CD14-positive monocyte (primary cell): ENCODE measurements around the gene NAALADL1. TPM values are rescaled to one million over a fixed set of nuclear protein-coding genes. Genes with fewer than 3 reads are reported as not detected.

Experiments
- DNase-seq, 3 donors: peaks; one replicate each; pipeline ENCODE4 v3.0.0-alpha.2; 2011 to 2022
- H2AFZ ChIP-seq: 2 replicates; pipeline ENCODE4 v1.6.0; 2012; ENCODE audit warnings: mild to moderate bottlenecking, low read depth, low read length, inconsistent platforms; ENCODE audit not compliant: insufficient read depth, poor library complexity, severe bottlenecking
- H3K27ac ChIP-seq, 2 donors: 1 replicate in 1 of 2; 2 replicates in 1 of 2; pipeline ENCODE4 v1.5.1; 2012 to 2013; ENCODE audit warnings: low read length in 2 of 2, control low read depth in 1 of 2, inconsistent platforms in 1 of 2, low read depth in 1 of 2, mild to moderate bottlenecking in 1 of 2
- H3K27me3 ChIP-seq, 2 donors: one replicate each; pipeline versions ENCODE4 v1.6.0 to v1.6.1; 2011 to 2013; ENCODE audit warnings: low read length in 2 of 2; ENCODE audit not compliant: control insufficient read depth in 2 of 2, insufficient read depth in 2 of 2
- H3K36me3 ChIP-seq, 2 donors: replicated peaks in 1 of 2; 1 replicate in 1 of 2; 2 replicates in 1 of 2; pipeline versions ENCODE4 v1.5.1 to v1.6.1; 2012 to 2013; ENCODE audit warnings: low read length in 2 of 2, control low read depth in 1 of 2, inconsistent platforms in 1 of 2, mild to moderate bottlenecking in 1 of 2; ENCODE audit not compliant: insufficient read depth in 2 of 2, control insufficient read depth in 1 of 2
- H3K4me1 ChIP-seq, 2 donors: 1 replicate in 1 of 2; 2 replicates in 1 of 2; pipeline versions ENCODE4 v1.5.1 to v1.6.1; 2012 to 2013; ENCODE audit warnings: low read length in 2 of 2, control low read depth in 1 of 2, inconsistent platforms in 1 of 2, mild to moderate bottlenecking in 1 of 2, moderate library complexity in 1 of 2; ENCODE audit not compliant: insufficient read depth in 2 of 2, control insufficient read depth in 1 of 2
- H3K4me2 ChIP-seq: replicated peaks from 2 replicates; pipeline ENCODE3; 2012; ENCODE audit warnings: low read length, moderate library complexity, mild to moderate bottlenecking; ENCODE audit not compliant: poor library complexity, severe bottlenecking; ENCODE audit errors: extremely low read depth
- H3K4me3 ChIP-seq, 3 experiments: fragments of 200-600 bp in 1 of 3; sonication (generic) in 1 of 3; replicated peaks in 1 of 3; 1 replicate in 2 of 3; 2 replicates in 1 of 3; pipeline ENCODE4 v1.5.1; 2011 to 2013; ENCODE audit warnings: low read length in 3 of 3, mild to moderate bottlenecking in 3 of 3, control low read depth in 2 of 3, low read depth in 2 of 3, inconsistent platforms in 1 of 3, moderate library complexity in 1 of 3
- H3K79me2 ChIP-seq: 2 replicates; pipeline ENCODE4 v1.6.0; 2012; ENCODE audit warnings: mild to moderate bottlenecking, control low read depth, inconsistent platforms, low read length, moderate library complexity; ENCODE audit not compliant: insufficient read depth
- H3K9ac ChIP-seq: 2 replicates; pipeline ENCODE4 v1.6.0; 2017; ENCODE audit warnings: low read length, mild to moderate bottlenecking; ENCODE audit not compliant: insufficient read depth, poor library complexity, severe bottlenecking
- H3K9me3 ChIP-seq, 2 donors: replicated peaks in 1 of 2; 1 replicate in 1 of 2; 2 replicates in 1 of 2; pipeline versions ENCODE4 v1.5.1 to v1.6.1; 2012 to 2013; ENCODE audit warnings: low read length in 2 of 2, control low read depth in 1 of 2; ENCODE audit not compliant: control insufficient read depth in 1 of 2, insufficient read depth in 1 of 2
- H4K20me1 ChIP-seq: 2 replicates; pipeline ENCODE4 v1.6.0; 2012; ENCODE audit warnings: mild to moderate bottlenecking, low read length, control low read depth, moderate library complexity; ENCODE audit not compliant: insufficient read depth
- H3K27ac Mint-ChIP-seq, 7 donors: one replicate each; pipeline ENCODE4 v1.8.0; 2020; ENCODE audit warnings: mild to moderate bottlenecking in 7 of 7, mixed read lengths in 7 of 7, moderate library complexity in 6 of 7, inconsistent platforms in 2 of 7
- H3K27me3 Mint-ChIP-seq, 3 donors: one replicate each; pipeline ENCODE4 v1.8.0; 2021 to 2022; ENCODE audit warnings: low read depth in 3 of 3, mild to moderate bottlenecking in 3 of 3, mixed read lengths in 3 of 3, moderate library complexity in 3 of 3, inconsistent platforms in 1 of 3
- H3K36me3 Mint-ChIP-seq, 2 donors: one replicate each; pipeline ENCODE4 v1.8.0; 2020; ENCODE audit warnings: mixed read lengths in 2 of 2, inconsistent platforms in 1 of 2, mild to moderate bottlenecking in 1 of 2
- H3K4me1 Mint-ChIP-seq: one replicate; pipeline ENCODE4 v1.8.0; 2020; ENCODE audit warnings: mild to moderate bottlenecking, mixed read lengths
- H3K4me3 Mint-ChIP-seq, 2 donors: one replicate each; pipeline ENCODE4 v1.8.0; 2020; ENCODE audit warnings: mild to moderate bottlenecking in 2 of 2, mixed read lengths in 2 of 2, moderate library complexity in 1 of 2
- H3K9me3 Mint-ChIP-seq, 7 donors: one replicate each; pipeline ENCODE4 v1.8.0; 2020 to 2022; ENCODE audit warnings: mixed read lengths in 7 of 7, mild to moderate bottlenecking in 6 of 7, moderate library complexity in 6 of 7, inconsistent platforms in 2 of 7
- CTCF ChIP-seq: fragments of 200-600 bp; IDR thresholded peaks from one replicate; pipeline ENCODE4 v1.8.0; 2022; ENCODE audit warnings: antibody characterized with exemption, mild to moderate bottlenecking
- WGBS: methylation state at CpG from one replicate; pipeline ENCODE4 v1.1.5; 2013; ENCODE audit warnings: missing lambda C conversion rate; ENCODE audit not compliant: insufficient coverage; 5-methylcytosine and 5-hydroxymethylcytosine counted together
- intact Hi-C, 2 donors: fragments of 100-400 bp; cut with micrococcal nuclease; formaldehyde crosslinking; loops; one replicate each; pipeline versions ENCODE4 v1.15.0 to v1.15.1; 2023
- polyA plus RNA-seq, 3 donors: library from polyadenylated mRNA; depleted of rRNA in 1 of 3; unstranded in 2 of 3; stranded (reverse) in 1 of 3; fragments of 300-500 nt in 2 of 3; fragments of >200 nt in 1 of 3; fragmentation: Illumina TruSeq in 2 of 3; gene quantifications; 1 replicate in 2 of 3; 2 replicates in 1 of 3; pipeline ENCODE4 v1.2.3, GENCODE V29; 2012 to 2021

The NAALADL1 gene
- polyA plus RNA-seq, 3 donors, result 11.1 to 20.1 (median 20.1) TPM

DNA sequence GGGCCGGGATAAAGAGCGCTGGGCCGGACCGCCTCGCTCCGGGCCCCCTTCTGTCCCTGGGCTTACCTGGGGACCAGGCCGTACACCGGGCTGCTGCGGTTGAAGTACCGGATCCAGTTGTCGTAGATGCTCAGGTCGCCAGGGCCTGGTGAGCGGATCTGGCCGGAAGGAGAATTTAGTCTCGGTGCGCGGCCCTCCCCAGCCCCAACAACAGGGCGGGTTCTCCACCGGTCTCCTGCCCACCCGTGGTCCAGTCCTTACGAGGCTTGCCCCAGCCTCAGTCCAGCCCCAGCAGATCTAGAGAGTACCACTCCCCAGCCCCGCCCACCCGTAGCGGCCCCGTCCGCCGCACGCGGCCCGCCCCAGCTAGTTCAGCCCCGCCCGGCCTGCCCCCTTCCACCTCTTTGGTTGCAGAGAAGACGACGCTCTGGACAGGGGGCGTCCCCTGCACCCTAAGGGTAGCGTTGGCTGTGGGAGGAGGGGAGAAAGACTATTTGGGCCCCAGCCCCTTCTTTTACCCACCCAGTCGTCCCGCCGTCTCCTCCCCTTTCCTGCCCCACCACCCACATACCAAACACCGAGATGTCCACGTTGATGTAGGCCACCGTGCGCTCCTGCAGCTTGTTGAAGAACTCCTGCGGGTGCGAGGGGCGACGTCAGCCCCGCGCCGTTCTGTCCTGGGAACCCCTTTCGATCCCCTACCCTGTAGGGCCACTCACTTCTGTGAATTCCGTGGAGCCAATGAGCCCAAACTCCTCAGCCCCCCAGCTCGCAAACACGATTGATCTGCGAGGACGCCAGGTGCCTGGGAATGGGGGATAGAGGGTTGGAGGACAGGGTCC lies 10.6 kb downstream of the NAALADL1 start:
- Histone ChIP-seq H3K79me2 (peaks cover 21% of the 10 kb centered on the region), H3K27me3 (peaks cover 0 to 3% of the 10 kb centered on the region in 2 donors), H2AFZ (peak overlapping the region; percentile 95), H3K9ac (peak overlapping the region; percentile 56), H4K20me1 (peaks cover 4% of the 10 kb centered on the region), H3K4me3 (peak overlapping the region; percentile 36 to 74 (median 60)), H3K27ac (no peak overlapping the region), H3K9me3 (no peaks in the 10 kb centered on the region), H3K4me1 (peaks cover 38 to 47% of the 10 kb centered on the region in 2 donors), H3K4me2 (peak overlapping the region; percentile 81), H3K36me3 (peaks cover 3 to 10% of the 10 kb centered on the region in 2 donors)
- Mint-ChIP-seq H3K36me3 (peaks cover 0 to 14% of the 10 kb centered on the region in 2 donors), H3K4me1 (peaks cover 37% of the 10 kb centered on the region), H3K9me3 (no peaks in the 10 kb centered on the region), H3K27me3 (peaks cover 0 to 10% (median 3%) of the 10 kb centered on the region in 3 donors), H3K4me3 (peak overlapping the region; percentile 88 to 94), H3K27ac (peak overlapping the region in 2 of 7 donors; percentile 67 to 68)
- no peak for TF ChIP-seq CTCF
- WGBS, result 16% methylated on average over 38 of the region's 56 CpGs
- DNase-seq, result no peak
- intact Hi-C loops, result no loop called here

DNA sequence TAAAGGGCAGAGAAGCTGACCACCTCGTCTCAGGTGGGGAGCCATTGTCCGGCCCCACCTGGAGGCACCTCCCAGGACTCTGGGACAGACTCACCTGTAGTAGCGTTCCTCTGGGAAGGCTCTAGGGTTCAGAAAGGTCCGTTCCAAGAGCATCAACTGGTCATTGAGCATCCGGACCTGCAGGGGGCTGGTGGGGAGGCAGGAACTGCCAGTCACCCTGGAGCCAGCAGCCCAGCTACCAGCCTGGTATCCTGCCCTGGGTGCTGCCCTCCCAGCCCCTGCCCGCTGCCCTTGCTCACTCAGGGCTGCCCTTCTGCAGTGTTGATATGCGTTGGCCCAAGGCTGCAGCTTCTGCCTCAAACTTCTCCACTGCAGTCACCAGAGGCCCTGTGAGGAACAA lies 12.6 kb downstream of the NAALADL1 start:
- H3K9me3 ChIP-seq, result no peaks in the 10 kb centered on the region

More for the DNA sequence above, 12.6 kb downstream of the NAALADL1 start:
- no peak overlapping the region for H3K4me3 Mint-ChIP-seq
- H4K20me1 ChIP-seq, result peaks cover 4% of the 10 kb centered on the region
- H3K4me3 ChIP-seq, result no peak overlapping the region
- H3K27me3 Mint-ChIP-seq, result peaks cover 0 to 10% (median 2%) of the 10 kb centered on the region in 3 donors
- no peak overlapping the region for H3K27ac ChIP-seq
- H3K9me3 Mint-ChIP-seq, result no peaks in the 10 kb centered on the region
- no peak overlapping the region for H2AFZ ChIP-seq
- H3K4me2 ChIP-seq, result no peak overlapping the region
- intact Hi-C loops, result no loop called here
- DNase-seq, result no peak
- peaks cover 0 to 3% of the 10 kb centered on the region in 2 donors for H3K27me3 ChIP-seq
- H3K9ac ChIP-seq, result no peak overlapping the region
- peaks cover 50 to 65% of the 10 kb centered on the region in 2 donors for H3K4me1 ChIP-seq
- no peak overlapping the region for H3K27ac Mint-ChIP-seq
- H3K79me2 ChIP-seq, result peaks cover 29% of the 10 kb centered on the region
- H3K36me3 Mint-ChIP-seq, result peaks cover 0 to 14% of the 10 kb centered on the region in 2 donors
- peaks cover 49% of the 10 kb centered on the region for H3K4me1 Mint-ChIP-seq
- peaks cover 3 to 10% of the 10 kb centered on the region in 2 donors for H3K36me3 ChIP-seq
- WGBS, result 83% methylated on average over 7 of the region's 7 CpGs
- no peak for TF ChIP-seq CTCF
